A172 (cell line): ENCODE results near the gene CHST6. TPM values are rescaled to one million over a fixed set of nuclear protein-coding genes. Genes with fewer than 3 reads are reported as not detected.
"Not testable (repeated sequence)": the region's sequence is repeated elsewhere in the genome, so short reads cannot be mapped to it uniquely, and the experiment has no call there.

Source experiments
- DNase-seq: peaks from one replicate; pipeline ENCODE4 v3.0.0-alpha.2; 2015; ENCODE audit warnings: low spot score
- total RNA-seq: library from RNA; depleted of rRNA; stranded (reverse); fragments of >200 nt; shearing (Covaris generic); gene quantifications from 2 replicates; pipeline ENCODE4 v1.2.3, GENCODE V29; 2014

CHST6 gene
- total RNA-seq, 1 experiment from 2014 or later, result not detected

GRCh38 chr16:75476817-75477216 is 18.4 kb downstream of the CHST6 start:
- DNase-seq, result no peak

DNA sequence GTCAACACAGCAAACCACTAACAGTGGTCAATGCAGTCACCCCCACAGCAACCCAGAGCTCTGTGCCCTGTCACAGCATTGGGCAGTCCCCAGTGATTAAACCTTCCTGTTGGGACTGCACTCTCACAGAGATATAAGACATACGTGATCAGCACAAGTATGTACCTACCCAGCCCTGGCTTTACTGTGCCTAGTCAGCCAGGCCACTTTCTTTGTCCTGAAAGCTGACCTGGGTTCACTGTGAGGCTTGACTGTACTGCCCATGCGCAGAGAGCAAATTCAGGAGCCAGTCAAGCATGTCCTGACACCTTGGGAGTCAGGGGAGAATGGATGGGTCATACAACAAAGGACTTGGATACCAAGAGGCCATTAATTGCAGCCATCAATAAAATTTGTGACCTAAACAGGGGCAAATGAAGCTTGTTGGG is 19.8 kb downstream of the CHST6 start:
- no peak for DNase-seq

- no peak for DNase-seq
Observed at GRCh38 chr16:75472908-75473877, 22.0 kb downstream of the CHST6 start.

- DNase-seq, result peak; percentile 76
Observed at GRCh38 chr16:75471723-75472633, 23.3 kb downstream of the CHST6 start.

DNA sequence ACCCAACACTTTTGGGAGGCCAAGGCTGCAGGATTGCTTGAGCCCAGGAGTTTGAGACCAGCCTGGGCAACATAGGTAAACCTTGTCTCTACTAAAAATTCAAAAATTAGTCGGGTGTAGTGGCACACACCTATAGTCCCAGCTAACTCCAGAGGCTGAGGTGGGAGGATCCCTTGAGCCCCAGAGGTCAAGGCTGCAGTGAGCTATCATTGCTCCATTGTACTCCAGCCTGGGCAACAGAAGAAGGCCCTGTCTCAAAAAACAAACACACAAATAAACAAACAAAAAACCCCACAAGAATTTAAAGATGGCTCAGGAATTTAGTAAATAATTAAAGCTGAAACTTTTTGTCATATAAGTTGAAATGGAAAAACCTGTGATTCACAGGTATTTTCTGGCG is 28.5 kb downstream of the CHST6 start:
- DNase-seq, result no peak

- DNase-seq, result peak; percentile 97
Observed at GRCh38 chr16:75464122-75464918, 30.9 kb downstream of the CHST6 start, which contains the start of gene TMEM170A. Gene TMEM170A (minus strand): TSS chr16:75464689. CDS start chr16:75464600, 89 bp downstream.

DNA sequence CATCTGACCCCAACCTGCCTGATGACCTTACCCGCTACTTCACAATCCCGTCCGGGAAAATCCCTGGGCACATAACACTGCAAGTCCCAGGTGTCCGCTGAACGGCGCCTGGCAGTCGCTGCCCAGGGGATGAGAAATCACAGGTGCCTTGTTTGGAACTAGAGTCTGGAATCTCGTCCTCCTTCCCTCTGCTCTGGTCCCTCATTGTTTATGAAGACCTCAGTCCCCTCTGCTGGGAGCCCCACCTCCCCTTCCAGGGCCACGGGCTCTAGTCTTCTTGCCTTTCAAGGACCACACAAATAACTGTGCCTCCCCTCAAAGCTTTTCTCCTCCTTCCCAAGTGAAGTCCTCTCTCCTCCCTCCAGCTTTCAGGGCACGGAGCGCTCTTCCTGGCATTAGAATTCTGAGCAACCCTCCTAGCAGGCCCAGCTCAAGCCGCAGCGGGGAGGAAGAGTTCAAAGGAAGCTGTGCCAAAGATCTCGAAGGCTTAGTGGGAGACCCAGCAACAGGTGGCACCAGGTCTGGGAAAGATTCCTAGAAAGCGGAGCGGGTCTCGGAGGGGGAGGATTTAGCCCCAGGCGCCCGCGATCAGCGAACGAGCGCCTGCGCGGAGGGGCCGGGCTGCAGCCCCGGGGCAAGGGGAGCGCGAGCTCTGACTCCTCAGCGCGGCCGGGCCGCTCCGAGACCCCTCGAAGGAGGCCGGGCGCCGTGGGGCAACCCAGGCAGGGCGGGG is 31.7 kb downstream of the CHST6 start:
- DNase-seq, result peak; percentile 30

DNA sequence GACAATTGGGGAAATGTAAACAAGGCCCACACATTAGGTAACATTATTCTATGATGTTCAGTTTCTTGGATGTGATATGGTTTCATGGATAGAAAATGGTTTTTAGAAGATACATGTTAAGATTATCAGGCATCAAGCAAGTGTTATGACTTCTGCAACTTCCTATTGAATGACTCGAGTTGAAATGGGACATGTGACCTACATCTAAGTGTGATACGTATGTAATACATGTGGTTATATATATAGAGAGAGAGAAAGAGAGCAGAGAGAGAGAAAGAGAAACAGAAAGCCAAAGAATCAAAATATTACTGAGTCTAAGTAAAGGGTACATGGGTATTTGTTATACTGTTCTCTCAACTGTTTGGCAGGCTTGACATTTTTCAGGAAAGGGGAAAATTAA is 32.4 kb downstream of the CHST6 start:
- DNase-seq, result no peak

DNA sequence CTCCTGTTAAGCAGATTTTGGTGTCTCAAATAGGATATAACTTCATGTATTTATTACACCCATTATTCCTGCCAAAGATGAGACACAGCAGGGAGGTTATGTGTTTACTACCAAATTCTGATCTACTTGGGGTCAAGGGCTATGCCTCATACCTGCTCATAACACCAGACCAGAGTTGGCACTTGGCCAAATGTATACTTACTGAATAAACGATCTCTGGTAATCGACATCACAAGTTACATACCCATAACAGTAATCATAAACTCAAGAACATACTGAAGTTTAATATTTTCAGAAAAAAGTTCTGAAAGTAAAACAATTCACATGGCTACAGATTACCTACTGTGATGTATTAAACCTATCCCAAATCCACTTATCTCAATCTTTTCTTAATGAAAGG is 33.7 kb downstream of the CHST6 start:
- DNase-seq, result no peak

DNA sequence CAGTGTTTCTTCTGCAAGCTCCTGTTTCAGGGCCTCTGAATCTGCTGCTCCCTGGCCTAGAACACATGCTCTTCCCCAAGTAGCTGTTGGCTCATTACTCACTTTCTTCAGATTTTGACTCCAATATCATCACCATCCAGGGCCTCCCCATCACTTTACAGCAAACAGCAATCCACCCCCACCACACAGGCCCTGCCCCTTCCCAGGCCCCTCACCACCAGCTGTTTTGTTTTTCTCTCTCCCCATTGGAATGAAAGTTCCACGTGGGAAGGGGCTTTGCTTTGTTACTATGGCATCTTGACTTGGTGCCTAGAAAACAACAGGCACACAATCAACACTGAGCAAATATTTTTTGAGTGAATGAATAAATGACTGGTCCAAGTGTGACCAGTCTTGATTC is 34.8 kb downstream of the CHST6 start:
- DNase-seq, result no peak

- no peak for DNase-seq
Observed at GRCh38 chr16:75459691-75460090, 35.5 kb downstream of the CHST6 start.

GRCh38 chr16:75458439-75458838 is 36.8 kb downstream of the CHST6 start:
- DNase-seq, result no peak

- no peak for DNase-seq
Observed at GRCh38 chr16:75458029-75458428, 37.2 kb downstream of the CHST6 start.

DNA sequence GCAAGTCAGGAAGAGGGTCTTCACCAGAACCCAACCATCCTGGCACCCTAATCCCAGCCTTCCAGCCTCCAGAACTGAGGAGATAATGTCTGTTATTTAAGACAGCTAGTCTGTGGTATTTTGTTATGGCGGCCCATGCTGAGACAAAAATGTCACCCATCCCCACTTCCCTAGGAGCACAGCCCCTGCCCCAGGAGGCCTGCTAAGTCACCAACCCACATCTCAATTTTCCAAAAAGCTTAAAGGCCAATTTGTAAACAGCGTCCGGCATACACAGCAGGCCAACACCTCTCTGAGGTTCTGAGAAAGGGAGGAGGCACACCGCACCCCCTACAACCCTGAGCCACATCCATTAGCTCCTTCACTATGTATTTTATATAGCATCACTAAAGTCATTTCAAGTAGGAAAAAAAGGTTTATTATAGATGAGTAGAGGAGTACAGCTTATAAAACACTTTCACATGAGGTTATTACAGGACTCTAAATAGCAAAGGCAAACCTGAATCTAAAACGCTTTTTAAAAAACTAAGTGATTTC is 37.7 kb downstream of the CHST6 start:
- DNase-seq, result no peak

DNA sequence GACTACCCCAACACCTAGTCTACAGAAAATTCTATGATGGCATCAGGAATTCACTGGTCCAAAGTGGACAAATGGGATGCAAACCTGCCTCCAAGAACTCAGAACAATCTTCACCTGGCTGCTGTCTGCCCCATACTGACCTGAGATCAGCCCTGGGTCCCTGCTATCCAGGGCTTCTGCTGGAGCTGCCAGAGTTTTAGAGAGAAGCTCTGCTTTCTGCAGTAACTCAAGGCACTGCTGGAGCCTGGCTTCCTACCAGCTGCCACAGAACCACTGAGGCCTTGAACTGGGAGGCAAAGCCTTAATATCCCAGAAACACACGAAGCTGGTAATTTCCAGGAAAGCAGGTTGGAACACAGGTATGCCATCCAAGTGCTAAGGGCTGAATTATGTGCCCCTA is 38.3 kb downstream of the CHST6 start:
- no peak for DNase-seq

DNA sequence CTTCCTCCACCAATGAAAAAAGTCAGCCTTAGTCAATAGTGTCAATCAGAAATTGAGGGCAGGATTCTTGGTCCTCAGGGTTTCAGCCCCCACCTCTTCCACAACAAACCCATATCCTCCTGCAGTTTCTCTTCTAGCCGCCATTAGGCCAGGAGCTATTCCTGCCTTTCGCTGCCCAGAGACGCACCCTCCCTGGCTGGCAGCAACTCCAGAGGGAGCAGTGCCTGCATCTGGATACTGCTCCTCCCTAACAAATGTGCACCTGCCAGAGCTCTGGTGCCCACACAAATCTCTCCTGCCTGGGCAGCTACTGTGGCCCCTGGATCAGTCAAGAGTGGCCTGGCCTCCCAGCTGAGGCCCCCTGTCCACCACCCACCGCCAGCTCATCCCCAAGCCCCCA is 38.8 kb downstream of the CHST6 start:
- DNase-seq, result not testable (repeated sequence)

- no peak for DNase-seq
Observed at GRCh38 chr16:75455677-75456076, 39.6 kb downstream of the CHST6 start.

GRCh38 chr16:75452464-75453190 is 42.6 kb downstream of the CHST6 start:
- DNase-seq, result no peak

GRCh38 chr16:75446416-75446815 is 48.8 kb downstream of the CHST6 start:
- no peak for DNase-seq

DNA sequence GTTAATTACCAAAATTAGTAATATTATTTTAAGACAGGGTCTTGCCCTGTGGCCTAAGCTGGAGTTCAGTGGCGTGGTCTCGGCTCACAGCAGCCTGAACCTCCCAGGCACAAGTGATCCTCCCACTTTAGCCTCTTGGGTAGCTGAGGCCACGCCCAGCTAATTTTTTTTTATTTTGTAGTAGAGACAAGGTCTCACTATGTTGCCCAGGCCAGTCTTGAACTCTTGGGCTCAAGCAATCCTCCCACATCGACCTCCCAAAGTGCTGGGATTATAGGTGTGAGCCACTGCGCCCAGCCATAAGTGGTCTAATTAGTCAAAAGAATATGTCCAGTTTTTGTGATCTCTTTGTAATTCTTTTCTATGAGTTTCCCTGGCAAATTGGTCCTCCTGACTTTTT is 49.9 kb downstream of the CHST6 start:
- no peak for DNase-seq
